ENCODE data around the gene LHX3.
"Not testable (repeated sequence)": the region's sequence is repeated elsewhere in the genome, so short reads cannot be mapped to it uniquely, and the experiment has no call there.

The LHX3 gene

GRCh38 chr9:136241542-136241941 lies 36.6 kb upstream of the LHX3 start:
- no peak for DNase-seq (ENCODE audit: low spot score)

GRCh38 chr9:136240941-136241340 lies 36.0 kb upstream of the LHX3 start:
- no peak for DNase-seq (ENCODE audit: low spot score)

GRCh38 chr9:136239983-136240330 lies 35.0 kb upstream of the LHX3 start:
- no peak for DNase-seq (ENCODE audit: low spot score)

- DNase-seq (ENCODE audit: low spot score), result no peak
Measured at GRCh38 chr9:136239135-136239982, 34.4 kb upstream of the LHX3 start.

GRCh38 chr9:136238342-136238732 lies 33.4 kb upstream of the LHX3 start:
- DNase-seq (ENCODE audit: low spot score), result no peak

GRCh38 chr9:136237486-136238341 lies 32.8 kb upstream of the LHX3 start:
- DNase-seq (ENCODE audit: low spot score), result no peak

GRCh38 chr9:136236471-136237410 lies 31.8 kb upstream of the LHX3 start:
- not testable (repeated sequence) for DNase-seq (ENCODE audit: low spot score)

- no peak for DNase-seq (ENCODE audit: low spot score)
Measured at GRCh38 chr9:136235709-136236455, 31.0 kb upstream of the LHX3 start.

GRCh38 chr9:136235171-136235570 lies 30.2 kb upstream of the LHX3 start:
- no peak for DNase-seq (ENCODE audit: low spot score)

GRCh38 chr9:136234597-136234996 lies 29.7 kb upstream of the LHX3 start:
- no peak for DNase-seq (ENCODE audit: low spot score)

- no peak for DNase-seq (ENCODE audit: low spot score)
Measured at GRCh38 chr9:136233868-136234267, 28.9 kb upstream of the LHX3 start.

GRCh38 chr9:136233411-136233810 lies 28.5 kb upstream of the LHX3 start:
- no peak for DNase-seq (ENCODE audit: low spot score)

GRCh38 chr9:136232969-136233368 lies 28.0 kb upstream of the LHX3 start:
- no peak for DNase-seq (ENCODE audit: low spot score)

GRCh38 chr9:136231478-136232297 lies 26.8 kb upstream of the LHX3 start:
- no peak for DNase-seq (ENCODE audit: low spot score)

GRCh38 chr9:136230773-136231172 lies 25.8 kb upstream of the LHX3 start:
- no peak for DNase-seq (ENCODE audit: low spot score)

- no peak for DNase-seq (ENCODE audit: low spot score)
Measured at GRCh38 chr9:136230365-136230764, 25.4 kb upstream of the LHX3 start.

- no peak for DNase-seq (ENCODE audit: low spot score)
Measured at GRCh38 chr9:136229096-136230065, 24.5 kb upstream of the LHX3 start.

- DNase-seq (ENCODE audit: low spot score), result peak; percentile 72
Measured at GRCh38 chr9:136228107-136228875, 23.4 kb upstream of the LHX3 start.

All from putamen (tissue), 1 donor.